Endothelial cell (in vitro differentiated cells): ENCODE measurements around the gene PRSS53. TPM values are rescaled to one million over a fixed set of nuclear protein-coding genes. Genes with fewer than 3 reads are reported as not detected.

Source experiments
- DNase-seq: peaks from one replicate; pipeline ENCODE4 v3.0.0; 2021; ENCODE audit warnings: low spot score
- H3K27ac Mint-ChIP-seq: one replicate; pipeline ENCODE4 v1.8.0; 2021; ENCODE audit warnings: mixed read lengths, inconsistent platforms; ENCODE audit not compliant: unreplicated experiment
- H3K27me3 Mint-ChIP-seq: one replicate; pipeline ENCODE4 v1.8.0; 2021; ENCODE audit warnings: mild to moderate bottlenecking, moderate library complexity, mixed read lengths, inconsistent platforms; ENCODE audit not compliant: unreplicated experiment
- H3K36me3 Mint-ChIP-seq: one replicate; pipeline ENCODE4 v1.8.0; 2021; ENCODE audit warnings: mild to moderate bottlenecking, low read depth, mixed read lengths, inconsistent platforms; ENCODE audit not compliant: unreplicated experiment
- H3K4me1 Mint-ChIP-seq: one replicate; pipeline ENCODE4 v1.8.0; 2021; ENCODE audit warnings: mild to moderate bottlenecking, mixed read lengths, inconsistent platforms; ENCODE audit not compliant: unreplicated experiment
- H3K4me3 Mint-ChIP-seq: one replicate; pipeline ENCODE4 v1.8.0; 2021; ENCODE audit warnings: mild to moderate bottlenecking, mixed read lengths, inconsistent platforms; ENCODE audit not compliant: unreplicated experiment
- H3K9me3 Mint-ChIP-seq: one replicate; pipeline ENCODE4 v1.8.0; 2021; ENCODE audit warnings: mixed read lengths, inconsistent platforms; ENCODE audit not compliant: unreplicated experiment
- CTCF ChIP-seq: fragments of 200-600 bp; sonication (generic); IDR thresholded peaks from one replicate; pipeline ENCODE4 v1.5.0; 2021; ENCODE audit warnings: antibody characterized with exemption; ENCODE audit not compliant: unreplicated experiment
- total RNA-seq: library from RNA; stranded (reverse); fragmentation: NEBNext Ultra II Directional; extraction: Animal tissue kit (Norgen Biotek cat#: 25700); gene quantifications from one replicate; pipeline ENCODE4 v1.2.1, GENCODE V29; 2021; ENCODE audit not compliant: unreplicated experiment

Gene PRSS53
- total RNA-seq, 1 donor from 2014 or later: 1.8 TPM

GRCh38 chr16:31131416-31131815 is 42.7 kb upstream of the PRSS53 start:
- Mint-ChIP-seq H3K9me3 (no peaks in the 10 kb centered on the region), H3K27ac (no peak overlapping the region), H3K27me3 (peaks cover 13% of the 10 kb centered on the region), H3K36me3 (peaks cover 29% of the 10 kb centered on the region), H3K4me3 (no peak overlapping the region), H3K4me1 (peaks cover 12% of the 10 kb centered on the region)
- no peak for TF ChIP-seq CTCF
- no peak for DNase-seq

- Mint-ChIP-seq H3K27me3 (peaks cover 10% of the 10 kb centered on the region), H3K4me1 (peaks cover 8% of the 10 kb centered on the region), H3K36me3 (peaks cover 30% of the 10 kb centered on the region), H3K4me3 (no peak overlapping the region), H3K27ac (no peak overlapping the region), H3K9me3 (no peaks in the 10 kb centered on the region)
- no peak for DNase-seq
- TF ChIP-seq CTCF: no peak
Measured at GRCh38 chr16:31130899-31131298, 42.2 kb upstream of the PRSS53 start.

- no peak for TF ChIP-seq CTCF
- Mint-ChIP-seq H3K9me3 (no peaks in the 10 kb centered on the region), H3K27ac (peak overlapping the region; percentile 15), H3K27me3 (peaks cover 7% of the 10 kb centered on the region), H3K4me3 (no peak overlapping the region), H3K36me3 (peaks cover 31% of the 10 kb centered on the region), H3K4me1 (peaks cover 6% of the 10 kb centered on the region)
- DNase-seq: no peak
Measured at GRCh38 chr16:31130336-31130891, 41.7 kb upstream of the PRSS53 start.

GRCh38 chr16:31129568-31130335 is 41.0 kb upstream of the PRSS53 start:
- Mint-ChIP-seq H3K27ac (no peak overlapping the region), H3K9me3 (no peaks in the 10 kb centered on the region), H3K27me3 (peaks cover 7% of the 10 kb centered on the region), H3K36me3 (peaks cover 31% of the 10 kb centered on the region), H3K4me1 (peaks cover 6% of the 10 kb centered on the region), H3K4me3 (no peak overlapping the region)
- TF ChIP-seq CTCF: no peak
- no peak for DNase-seq
